Measurements from ENCODE around the gene ABI2. TPM values are rescaled to one million over a fixed set of nuclear protein-coding genes. Genes with fewer than 3 reads are reported as not detected.

Gene ABI2
- total RNA-seq, 1 donor from 2014 or later = 111 TPM

GRCh38 chr2:203431391-203432185 is 103.4 kb downstream of the ABI2 start:
- Mint-ChIP-seq H3K4me1 (ENCODE audit: low read depth) (no peaks in the 10 kb centered on the region), H3K9me3 (ENCODE audit: low read depth) (no peaks in the 10 kb centered on the region), H3K4me3 (ENCODE audit: low read depth) (no peak overlapping the region), H3K36me3 (ENCODE audit: insufficient read depth) (peaks cover 12% of the 10 kb centered on the region), H3K27me3 (no peaks in the 10 kb centered on the region), H3K27ac (no peak overlapping the region)
- TF ChIP-seq, protein P1, sequence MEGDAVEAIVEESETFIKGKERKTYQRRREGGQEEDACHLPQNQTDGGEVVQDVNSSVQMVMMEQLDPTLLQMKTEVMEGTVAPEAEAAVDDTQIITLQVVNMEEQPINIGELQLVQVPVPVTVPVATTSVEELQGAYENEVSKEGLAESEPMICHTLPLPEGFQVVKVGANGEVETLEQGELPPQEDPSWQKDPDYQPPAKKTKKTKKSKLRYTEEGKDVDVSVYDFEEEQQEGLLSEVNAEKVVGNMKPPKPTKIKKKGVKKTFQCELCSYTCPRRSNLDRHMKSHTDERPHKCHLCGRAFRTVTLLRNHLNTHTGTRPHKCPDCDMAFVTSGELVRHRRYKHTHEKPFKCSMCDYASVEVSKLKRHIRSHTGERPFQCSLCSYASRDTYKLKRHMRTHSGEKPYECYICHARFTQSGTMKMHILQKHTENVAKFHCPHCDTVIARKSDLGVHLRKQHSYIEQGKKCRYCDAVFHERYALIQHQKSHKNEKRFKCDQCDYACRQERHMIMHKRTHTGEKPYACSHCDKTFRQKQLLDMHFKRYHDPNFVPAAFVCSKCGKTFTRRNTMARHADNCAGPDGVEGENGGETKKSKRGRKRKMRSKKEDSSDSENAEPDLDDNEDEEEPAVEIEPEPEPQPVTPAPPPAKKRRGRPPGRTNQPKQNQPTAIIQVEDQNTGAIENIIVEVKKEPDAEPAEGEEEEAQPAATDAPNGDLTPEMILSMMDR (IDR thresholded peaks at IDR 0.05; ENCODE audit: unreplicated experiment) = no peak
- DNase-seq (ENCODE audit: low spot score, unreplicated experiment) = no peak

DNA sequence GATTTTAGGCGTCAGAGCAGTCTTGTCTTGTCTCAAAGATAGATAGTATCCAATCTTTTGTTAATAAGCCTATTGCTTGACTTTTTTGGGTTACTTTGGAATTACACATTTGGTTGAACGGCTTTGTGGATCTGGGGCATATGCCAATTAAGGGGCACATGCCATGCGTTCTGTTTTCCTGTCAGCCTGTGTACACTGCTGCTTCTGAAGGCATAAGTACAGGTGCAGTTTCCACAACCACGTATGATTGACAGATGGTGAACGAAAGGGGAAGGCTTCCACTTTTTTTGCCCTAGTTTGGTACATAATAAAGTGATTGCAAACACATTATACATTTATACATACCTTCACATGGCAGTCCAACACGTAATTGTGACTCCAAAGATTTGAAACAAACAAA is 104.6 kb downstream of the ABI2 start:
- H3K4me3 Mint-ChIP-seq (ENCODE audit: low read depth) = no peak overlapping the region
- H3K4me1 Mint-ChIP-seq (ENCODE audit: low read depth) = peaks cover 3% of the 10 kb centered on the region
- no peaks in the 10 kb centered on the region for H3K27me3 Mint-ChIP-seq
- DNase-seq (ENCODE audit: low spot score, unreplicated experiment) = no peak
- no peaks in the 10 kb centered on the region for H3K9me3 Mint-ChIP-seq (ENCODE audit: low read depth)
- TF ChIP-seq, protein P1 (IDR thresholded peaks at IDR 0.05; ENCODE audit: unreplicated experiment) = no peak
- H3K36me3 Mint-ChIP-seq (ENCODE audit: insufficient read depth) = peaks cover 7% of the 10 kb centered on the region
- peak overlapping the region; percentile 41 for H3K27ac Mint-ChIP-seq

DNA sequence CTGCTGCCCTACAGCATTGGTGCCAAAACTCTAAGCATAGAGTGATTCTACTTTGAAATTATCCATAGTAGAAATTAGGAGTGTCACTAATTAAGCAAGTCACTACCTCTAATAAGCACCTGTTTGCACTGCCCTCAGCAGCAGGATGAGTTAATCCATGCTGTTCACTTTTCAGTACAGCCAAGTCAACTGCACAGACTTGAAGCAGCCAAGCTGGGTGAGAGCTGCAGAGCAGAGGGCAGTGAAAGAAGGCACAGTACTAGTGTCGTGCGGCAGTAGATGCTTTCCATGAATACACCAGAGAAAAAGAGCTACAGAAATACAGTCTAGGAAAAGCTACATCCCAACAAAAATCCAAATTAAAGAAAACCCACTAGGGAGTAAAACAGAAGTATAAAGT is 108.3 kb downstream of the ABI2 start:
- H3K4me1 Mint-ChIP-seq (ENCODE audit: low read depth) = peaks cover 11% of the 10 kb centered on the region
- H3K9me3 Mint-ChIP-seq (ENCODE audit: low read depth) = no peaks in the 10 kb centered on the region
- H3K27ac Mint-ChIP-seq = peak overlapping the region; percentile 12
- no peak for DNase-seq (ENCODE audit: low spot score, unreplicated experiment)
- H3K36me3 Mint-ChIP-seq (ENCODE audit: insufficient read depth) = peaks cover 8% of the 10 kb centered on the region
- no peak overlapping the region for H3K4me3 Mint-ChIP-seq (ENCODE audit: low read depth)
- no peaks in the 10 kb centered on the region for H3K27me3 Mint-ChIP-seq
- TF ChIP-seq, protein P1 (IDR thresholded peaks at IDR 0.05; ENCODE audit: unreplicated experiment) = no peak

GRCh38 chr2:203437511-203437910 is 109.3 kb downstream of the ABI2 start:
- no peak for DNase-seq (ENCODE audit: low spot score, unreplicated experiment)
- H3K4me1 Mint-ChIP-seq (ENCODE audit: low read depth) = peaks cover 20% of the 10 kb centered on the region
- peak overlapping the region; percentile 38 for H3K27ac Mint-ChIP-seq
- H3K9me3 Mint-ChIP-seq (ENCODE audit: low read depth) = no peaks in the 10 kb centered on the region
- H3K36me3 Mint-ChIP-seq (ENCODE audit: insufficient read depth) = peaks cover 8% of the 10 kb centered on the region
- no peak overlapping the region for H3K4me3 Mint-ChIP-seq (ENCODE audit: low read depth)
- TF ChIP-seq, protein P1 (IDR thresholded peaks at IDR 0.05; ENCODE audit: unreplicated experiment) = no peak
- H3K27me3 Mint-ChIP-seq = no peaks in the 10 kb centered on the region

GRCh38 chr2:203438528-203438927 is 110.3 kb downstream of the ABI2 start:
- no peaks in the 10 kb centered on the region for H3K27me3 Mint-ChIP-seq
- H3K27ac Mint-ChIP-seq = no peak overlapping the region
- H3K4me3 Mint-ChIP-seq (ENCODE audit: low read depth) = no peak overlapping the region
- peaks cover 25% of the 10 kb centered on the region for H3K4me1 Mint-ChIP-seq (ENCODE audit: low read depth)
- no peak for DNase-seq (ENCODE audit: low spot score, unreplicated experiment)
- no peaks in the 10 kb centered on the region for H3K9me3 Mint-ChIP-seq (ENCODE audit: low read depth)
- peaks cover 6% of the 10 kb centered on the region for H3K36me3 Mint-ChIP-seq (ENCODE audit: insufficient read depth)
- TF ChIP-seq, protein P1 (IDR thresholded peaks at IDR 0.05; ENCODE audit: unreplicated experiment) = no peak

All from progenitor cell of endocrine pancreas (in vitro differentiated cells).